Middle frontal gyrus (tissue), 1 donor: ENCODE data around the gene AGO1.
"Not testable (repeated sequence)": the region's sequence is repeated elsewhere in the genome, so short reads cannot be mapped to it uniquely, and the experiment has no call there.

Experiments
- DNase-seq: peaks from one replicate; pipeline ENCODE4 v3.0.0-alpha.2; 2015; ENCODE audit warnings: low spot score; ENCODE audit errors: extremely low spot score

The AGO1 gene

DNA sequence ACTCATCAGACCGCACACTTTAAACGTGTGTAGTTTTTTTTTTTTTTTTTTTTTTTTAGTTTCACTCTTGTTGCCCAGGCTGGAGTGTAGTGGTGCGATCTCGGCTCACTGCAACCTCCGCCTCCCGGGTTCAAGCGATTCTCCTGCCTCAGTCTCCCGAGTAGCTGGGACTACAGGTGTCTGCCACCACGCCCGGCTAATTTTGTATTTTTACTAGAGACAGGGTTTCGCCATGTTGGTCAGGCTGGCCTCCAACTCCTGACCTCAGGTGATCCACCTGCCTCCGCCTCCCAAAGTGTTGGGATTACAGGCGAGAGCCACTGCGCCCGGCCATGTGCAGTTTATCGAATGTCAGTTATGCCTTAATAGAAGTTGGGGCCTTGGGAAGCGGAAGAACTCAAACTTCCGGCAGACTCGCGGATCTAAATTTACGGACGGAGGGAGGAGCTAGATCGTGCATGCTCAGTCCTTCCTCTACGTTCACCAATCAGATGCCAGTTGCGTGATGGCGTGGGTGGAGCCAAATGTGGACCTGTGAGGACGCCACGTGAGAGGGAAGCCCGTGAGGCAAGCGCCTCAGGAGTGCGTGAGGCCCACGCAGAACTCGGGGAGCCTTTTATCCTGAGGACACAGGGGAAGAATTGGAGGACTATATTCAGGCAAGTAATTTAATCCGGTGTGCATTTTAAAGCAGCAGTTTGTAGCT lies 13.6 kb upstream of the AGO1 start:
- DNase-seq, result not testable (repeated sequence)

DNA sequence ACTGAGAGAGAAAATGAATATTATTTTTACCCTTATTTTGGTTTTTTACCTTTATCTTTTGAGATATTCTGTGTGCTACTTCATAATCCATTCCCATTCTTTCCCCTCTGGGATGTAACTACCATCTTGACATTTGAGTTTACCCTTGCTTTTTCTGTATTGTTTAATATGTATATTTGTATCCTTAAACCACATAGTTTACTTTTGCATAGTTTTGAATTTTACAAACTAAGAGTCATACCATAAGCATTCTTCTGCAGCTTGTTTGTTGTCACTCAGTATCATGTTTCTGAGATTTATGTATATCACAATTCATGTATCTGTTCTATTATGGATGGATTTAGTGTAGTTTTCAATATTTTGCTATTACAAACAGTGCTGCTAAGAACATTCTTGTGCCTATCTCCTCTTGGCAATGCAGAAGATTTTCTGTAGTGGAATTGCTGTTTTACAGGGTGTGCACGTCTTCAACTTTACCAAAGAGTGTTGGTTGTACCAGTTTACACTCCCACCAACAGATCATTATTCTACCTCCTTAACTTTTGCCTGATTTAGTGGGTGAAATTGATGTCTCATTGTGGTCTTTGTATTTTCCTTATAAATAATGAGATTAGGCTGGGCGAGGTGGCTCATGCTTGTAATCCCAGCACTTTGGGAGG lies 12.2 kb upstream of the AGO1 start:
- DNase-seq, result no peak

DNA sequence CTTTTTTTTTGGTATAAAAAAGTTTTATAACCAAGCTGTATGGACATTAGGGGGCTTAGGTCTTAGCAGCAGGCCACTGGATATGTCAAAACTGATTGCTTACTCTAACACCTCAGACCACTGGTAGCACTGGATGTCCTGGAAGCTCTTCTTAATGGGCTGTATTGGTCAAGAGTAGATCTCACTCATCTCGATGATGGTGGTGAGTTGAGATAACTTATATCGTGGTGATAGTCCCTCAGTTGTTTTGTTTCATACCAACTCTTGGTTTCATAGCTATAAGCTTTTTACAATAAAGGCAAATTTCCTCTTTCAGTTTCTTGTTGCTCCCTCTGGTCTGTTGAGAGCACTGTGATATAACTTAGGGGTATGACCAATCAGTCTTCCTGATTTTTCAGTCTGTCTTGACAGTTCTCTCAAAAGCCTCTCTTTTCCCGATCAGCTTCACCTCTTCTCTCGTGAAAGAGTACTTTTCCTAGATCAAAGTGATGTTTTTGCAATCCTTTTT lies 9.7 kb upstream of the AGO1 start:
- no peak for DNase-seq

DNA sequence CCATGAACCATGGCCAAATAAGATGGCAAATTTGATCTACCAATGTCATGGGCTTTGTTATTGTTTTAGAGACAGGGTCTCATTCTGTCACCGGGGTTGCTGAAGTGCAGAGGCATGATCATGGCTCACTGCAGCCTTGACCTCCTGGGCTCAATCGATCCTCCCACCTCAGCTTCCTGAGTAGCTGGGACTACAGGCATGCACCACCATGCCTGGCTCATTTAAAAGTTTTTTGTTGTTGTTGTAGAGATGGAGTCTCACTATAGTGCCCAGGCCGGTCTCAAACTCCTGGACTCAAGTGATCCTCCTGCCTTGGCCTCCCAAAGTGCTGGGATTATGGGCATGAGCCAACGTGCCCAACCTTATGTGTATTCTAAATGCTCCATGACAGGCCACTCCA lies 8.9 kb upstream of the AGO1 start:
- DNase-seq, result not testable (repeated sequence)

DNA sequence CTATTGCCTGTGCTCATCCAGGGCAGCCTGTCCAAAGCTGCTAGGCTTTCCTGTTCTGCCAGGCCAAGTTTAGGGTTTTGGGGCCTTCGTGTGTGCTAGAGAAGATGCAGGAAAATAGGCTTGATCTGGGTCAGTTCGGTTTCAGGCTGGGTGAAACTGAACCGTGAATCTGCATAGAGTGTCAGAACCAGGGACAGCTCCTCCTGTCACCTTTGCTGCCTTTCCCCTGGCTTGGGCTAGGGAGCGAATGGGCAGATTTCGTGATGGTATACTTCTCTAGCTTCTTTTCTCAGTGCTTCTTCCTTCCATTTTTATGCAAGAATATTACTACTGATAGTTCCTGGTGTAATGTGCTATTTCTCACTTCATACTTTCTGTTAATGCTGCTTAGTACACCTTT lies 6.0 kb upstream of the AGO1 start:
- DNase-seq, result no peak

DNA sequence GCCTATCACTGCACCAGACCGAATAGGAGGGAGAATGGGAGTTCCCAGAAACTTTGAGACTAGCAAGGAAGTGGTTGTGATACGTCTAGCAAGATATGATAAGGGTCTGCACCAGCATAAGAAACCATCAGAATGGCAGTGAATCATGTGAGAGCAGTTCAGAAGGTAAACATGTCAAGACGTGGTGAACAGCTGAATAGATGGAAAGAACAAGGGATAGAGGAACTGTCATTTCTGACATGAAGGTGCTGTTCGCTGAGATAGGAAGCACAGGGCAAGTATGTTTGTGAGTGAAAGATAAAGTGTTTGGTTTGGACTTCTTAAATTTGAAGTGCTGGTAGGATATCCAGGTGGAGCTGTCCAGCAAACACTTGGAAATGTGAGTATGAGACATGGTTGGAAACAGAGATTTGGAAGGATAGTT lies 1.1 kb upstream of the AGO1 start:
- no peak for DNase-seq

DNA sequence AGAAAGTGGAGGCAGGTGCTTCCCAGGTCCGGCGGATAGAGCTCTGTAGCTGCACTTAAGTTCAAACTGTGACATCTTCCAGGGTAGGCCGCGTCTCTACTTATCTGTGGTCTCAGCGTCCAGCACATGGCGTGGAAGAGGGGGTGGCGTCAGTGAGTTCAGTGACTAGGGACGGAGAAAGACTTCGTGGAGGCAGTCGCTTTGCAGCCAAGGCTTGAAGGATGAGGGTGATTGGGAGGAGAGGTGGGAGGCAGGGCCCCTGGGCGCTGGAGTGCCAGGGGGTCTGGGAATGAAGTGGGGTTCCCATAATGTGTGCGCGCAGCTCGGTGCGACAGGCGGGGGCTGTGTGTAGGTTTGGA lies 444 bp upstream of the AGO1 start:
- DNase-seq, result no peak

DNA sequence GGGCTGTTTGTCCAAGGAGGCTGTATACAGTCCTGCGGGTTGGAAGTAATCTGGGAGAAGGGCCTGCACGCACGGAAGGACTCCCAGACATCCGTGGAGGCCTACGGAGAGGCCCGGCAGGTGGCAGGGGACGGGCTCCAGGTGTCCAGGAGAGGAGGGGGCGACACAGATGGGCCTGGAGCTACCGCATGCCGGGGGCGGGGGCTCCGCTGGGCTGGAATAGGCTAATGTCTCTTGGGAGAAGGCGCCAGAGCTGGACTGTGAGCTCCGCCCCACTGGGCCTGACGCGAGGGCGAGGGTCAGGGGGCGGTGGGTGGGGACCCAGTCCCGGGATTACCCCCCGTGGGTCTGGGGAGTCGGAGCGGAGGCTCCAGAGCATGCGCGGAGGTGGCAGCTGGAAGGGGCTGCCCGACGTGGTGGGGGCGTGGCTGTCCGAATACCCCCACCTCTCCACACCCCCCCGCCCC lies 659 bp downstream of the AGO1 start:
- DNase-seq, result no peak

DNA sequence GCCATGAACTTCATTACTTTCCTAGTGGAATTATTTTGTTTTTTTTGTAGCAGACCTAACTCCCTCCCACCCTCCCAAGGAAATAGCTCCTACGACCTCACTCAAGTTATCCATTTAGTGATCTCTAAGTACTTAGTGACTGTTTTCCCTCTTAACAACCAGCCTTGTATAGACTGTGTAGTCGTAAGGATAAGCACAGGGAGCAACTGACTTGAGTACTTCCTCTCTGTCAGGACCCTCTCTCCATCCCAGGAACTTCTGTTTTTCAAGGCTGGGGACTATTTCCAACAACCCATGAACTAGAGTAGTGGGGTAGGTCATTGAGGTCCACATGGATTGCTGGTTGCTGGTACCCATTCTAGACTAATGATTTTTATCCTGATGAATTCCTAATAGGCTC lies 1.9 kb downstream of the AGO1 start:
- no peak for DNase-seq

DNA sequence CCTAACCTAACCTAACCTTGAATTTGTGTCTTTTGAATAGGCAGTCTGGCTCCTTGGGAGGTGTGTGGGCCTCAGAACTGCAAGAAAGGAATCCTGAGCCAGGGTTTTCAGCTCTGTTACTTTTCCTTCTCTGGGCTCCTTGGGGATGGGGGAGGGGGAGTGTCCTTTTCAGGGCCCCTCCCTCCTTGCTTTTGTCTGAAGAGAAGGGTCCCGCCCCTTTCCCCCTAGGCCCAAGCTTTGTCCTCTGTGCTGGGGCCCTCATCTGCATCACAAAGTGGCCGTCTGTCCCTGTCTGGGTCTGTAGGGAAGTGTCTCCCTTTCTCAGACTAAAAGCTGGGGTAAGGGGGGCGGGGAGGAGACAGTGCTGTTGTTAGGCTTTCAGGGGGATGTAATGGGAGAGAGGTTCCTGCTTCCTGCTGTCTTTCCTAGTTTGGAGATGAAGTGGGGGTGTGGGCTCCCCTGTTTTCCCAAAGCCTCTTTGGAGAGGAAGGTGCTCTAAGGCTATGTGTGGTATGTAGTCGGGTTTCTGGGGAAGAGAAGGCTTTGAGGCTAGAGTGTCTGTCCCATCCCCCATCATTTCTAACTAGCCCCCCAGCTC lies 3.1 kb downstream of the AGO1 start:
- no peak for DNase-seq

DNA sequence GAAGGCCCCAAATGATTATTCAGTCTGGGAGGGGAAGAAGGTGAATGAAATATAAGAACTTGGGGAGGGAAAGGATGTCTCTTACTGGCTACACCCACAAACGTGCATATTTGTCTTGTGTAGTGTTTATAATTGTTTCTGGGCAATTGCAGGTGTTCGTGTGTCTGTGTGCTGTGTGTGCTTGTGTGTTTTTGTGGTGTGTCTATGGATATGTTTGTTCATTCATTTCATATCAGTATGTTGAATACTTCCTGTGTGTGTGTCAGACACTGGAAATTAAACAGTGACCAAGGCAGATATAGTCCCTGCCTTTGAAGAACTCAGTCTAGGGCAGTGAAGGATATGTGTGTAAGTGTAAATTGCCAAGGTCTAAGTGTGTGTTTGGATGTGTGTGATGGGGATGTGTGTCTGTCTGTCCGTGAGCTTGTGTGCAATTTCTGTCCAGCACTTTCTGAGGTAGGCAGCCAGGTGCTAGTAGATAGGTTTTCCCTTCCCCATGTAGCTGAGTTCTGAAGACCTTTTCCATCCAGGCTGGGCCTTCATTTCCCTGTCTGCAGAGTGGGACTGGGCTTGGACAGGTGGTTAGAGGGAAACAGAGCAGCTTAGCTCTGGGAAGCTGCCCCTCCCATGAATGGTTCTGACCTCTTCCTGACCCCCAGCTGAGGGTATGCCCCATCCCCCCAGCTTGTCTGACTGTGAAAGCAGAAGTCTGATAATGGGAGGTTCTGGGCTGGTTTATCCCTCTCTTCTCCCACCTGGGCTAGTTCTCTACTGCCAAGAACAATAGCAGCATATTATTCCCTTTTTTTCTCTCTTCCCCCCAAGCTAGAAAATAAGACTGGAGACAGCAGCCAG lies 3.8 kb downstream of the AGO1 start:
- no peak for DNase-seq

DNA sequence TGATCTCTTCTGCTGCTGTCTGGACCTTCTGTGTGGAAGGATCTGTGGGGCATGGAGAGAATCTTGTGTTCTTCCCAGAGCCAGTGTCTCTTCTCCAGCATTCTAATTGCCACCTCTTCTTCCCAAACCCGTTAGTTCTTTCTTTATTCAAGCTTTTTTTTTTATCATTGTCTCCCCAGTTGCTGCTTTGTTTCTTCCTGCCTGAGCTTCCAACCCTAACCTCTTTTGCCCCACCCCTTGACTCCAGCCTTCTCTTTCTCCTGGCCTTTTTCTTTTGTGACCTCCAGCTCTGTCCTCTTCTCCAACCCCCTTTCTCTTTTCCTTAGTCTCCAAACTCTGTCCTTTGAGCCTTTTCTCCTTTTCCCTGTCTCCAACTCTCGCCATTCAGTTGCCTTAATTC lies 4.5 kb downstream of the AGO1 start:
- DNase-seq, result no peak

DNA sequence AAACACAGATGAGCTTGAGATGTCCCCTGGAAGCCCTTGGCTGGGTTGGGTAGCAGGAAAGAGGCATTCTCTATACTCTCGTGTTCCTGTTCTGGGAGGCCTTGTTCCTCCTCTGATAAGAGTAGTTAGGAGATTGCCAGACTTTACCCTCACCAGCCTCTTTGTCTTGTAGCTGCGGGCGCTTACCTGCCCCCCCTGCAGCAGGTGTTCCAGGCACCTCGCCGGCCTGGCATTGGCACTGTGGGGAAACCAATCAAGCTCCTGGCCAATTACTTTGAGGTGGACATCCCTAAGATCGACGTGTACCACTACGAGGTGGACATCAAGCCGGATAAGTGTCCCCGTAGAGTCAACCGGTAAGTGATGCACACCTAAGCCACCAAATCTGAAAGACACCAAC lies 5.2 kb downstream of the AGO1 start:
- no peak for DNase-seq

DNA sequence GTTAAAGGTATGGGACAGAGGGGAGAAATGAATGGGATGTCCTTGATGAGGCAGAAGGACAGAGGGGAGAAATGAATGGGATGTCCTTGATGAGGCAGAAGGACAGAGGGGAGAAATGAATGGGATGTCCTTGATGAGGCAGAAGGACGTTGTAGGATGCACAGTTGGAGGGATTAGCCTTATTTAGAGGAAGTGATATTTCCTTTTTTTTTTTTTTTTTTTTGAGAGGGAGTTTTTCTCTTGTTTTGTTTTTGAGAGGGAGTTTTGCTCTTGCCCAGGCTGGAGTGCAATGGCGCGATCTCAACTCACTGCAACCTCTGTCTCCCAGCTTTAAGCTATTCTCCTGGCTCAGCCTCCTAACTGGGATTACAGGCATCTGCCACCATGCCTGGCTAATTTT lies 6.0 kb downstream of the AGO1 start:
- DNase-seq, result not testable (repeated sequence)

DNA sequence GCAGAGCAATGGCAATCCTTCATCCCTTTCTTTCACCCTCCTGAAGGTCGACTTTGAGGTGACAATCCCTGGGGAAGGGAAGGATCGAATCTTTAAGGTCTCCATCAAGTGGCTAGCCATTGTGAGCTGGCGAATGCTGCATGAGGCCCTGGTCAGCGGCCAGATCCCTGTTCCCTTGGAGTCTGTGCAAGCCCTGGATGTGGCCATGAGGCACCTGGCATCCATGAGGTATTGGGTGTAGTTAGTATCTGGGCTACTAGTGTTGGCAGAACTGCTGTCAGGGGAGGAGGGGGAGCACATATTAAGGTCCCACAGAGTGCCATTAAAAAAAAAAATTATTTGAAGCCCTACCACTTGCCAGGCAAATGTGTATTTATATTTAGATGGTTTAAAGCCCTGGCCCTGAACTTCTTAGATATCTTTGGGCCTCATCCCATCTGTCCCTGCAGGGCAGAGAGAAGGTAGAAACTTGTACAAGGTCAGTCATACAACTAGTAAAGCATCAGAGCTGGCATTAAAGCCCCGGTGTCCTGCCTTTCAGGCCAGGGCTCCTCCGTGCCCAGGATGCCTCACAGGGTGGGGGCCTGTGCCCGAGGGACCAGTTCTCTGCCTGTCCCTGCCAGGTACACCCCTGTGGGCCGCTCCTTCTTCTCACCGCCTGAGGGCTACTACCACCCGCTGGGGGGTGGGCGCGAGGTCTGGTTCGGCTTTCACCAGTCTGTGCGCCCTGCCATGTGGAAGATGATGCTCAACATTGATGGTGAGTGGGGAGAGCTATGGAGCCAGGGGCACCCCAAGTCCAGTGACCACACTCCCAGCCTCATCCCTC lies 10.3 kb downstream of the AGO1 start:
- DNase-seq, result no peak

DNA sequence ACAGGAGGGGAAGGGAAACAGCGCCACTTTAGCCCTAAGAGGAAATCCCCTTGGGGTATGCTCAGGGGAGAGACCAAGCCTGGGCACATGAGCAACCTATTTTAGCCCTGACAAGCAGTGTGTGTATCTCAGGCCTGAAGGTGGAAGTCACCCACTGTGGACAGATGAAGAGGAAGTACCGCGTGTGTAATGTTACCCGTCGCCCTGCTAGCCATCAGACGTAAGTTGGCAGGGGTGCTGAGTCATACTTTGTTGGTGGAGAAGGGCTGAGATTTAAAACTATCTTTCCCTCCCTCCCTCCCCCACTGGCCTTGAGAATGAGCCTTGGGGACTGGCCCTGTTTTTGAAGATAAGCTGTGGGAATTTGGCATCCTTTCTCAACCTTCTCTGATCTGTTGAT lies 11.2 kb downstream of the AGO1 start:
- DNase-seq, result no peak

DNA sequence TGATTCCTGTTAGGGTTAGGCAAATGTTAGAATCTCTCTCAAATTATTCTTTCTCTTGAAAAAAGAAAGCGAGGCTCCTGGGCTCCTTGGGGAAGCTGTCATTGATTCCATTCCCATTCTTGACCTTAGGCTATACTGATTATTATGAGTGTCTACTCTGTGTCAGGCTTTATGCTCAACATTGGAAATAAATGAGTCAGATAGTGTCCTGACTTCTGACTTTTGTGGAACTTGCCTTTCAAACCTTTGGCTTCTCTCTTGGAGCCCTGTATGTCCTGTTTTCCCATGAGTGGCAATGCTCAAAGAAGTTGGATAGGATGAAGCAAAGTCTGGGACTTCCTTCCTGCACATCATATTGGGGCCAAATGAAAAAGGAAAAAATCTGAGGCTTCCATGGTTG lies 11.6 kb downstream of the AGO1 start:
- DNase-seq, result no peak

DNA sequence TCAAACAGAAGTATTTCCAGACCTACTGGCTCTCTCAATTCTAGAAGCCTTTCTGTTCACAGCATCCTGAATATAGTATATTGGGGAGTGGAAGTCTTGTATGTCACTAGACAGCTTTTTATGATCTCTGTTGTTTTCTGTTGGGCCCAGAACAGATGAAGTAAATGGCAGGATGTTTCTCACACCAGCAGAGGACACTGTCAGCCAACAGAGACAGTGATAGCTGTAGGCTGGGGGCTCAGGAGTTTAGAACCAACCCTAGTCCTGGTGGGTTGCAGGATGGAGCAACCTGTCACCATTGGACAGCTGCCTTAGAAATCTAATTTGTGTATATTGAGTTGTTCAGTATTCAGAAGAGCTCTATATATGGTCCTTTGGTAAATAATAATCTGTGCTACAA lies 16.9 kb downstream of the AGO1 start:
- no peak for DNase-seq

DNA sequence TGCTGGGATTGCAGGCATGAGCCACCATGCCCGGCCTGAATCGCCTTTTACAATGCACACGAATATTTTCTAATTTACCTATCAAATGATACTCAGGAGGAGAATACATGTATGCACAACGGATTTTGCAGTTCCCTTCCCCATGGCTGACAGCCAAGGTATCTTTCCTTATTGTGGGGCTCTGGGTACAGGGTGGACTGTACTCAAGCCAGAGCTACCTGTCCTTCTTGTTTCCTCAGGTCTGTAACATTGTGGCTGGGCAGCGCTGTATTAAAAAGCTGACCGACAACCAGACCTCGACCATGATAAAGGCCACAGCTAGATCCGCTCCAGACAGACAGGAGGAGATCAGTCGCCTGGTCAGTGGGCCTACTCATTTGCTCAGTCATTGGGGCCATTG lies 18.2 kb downstream of the AGO1 start:
- DNase-seq, result no peak

DNA sequence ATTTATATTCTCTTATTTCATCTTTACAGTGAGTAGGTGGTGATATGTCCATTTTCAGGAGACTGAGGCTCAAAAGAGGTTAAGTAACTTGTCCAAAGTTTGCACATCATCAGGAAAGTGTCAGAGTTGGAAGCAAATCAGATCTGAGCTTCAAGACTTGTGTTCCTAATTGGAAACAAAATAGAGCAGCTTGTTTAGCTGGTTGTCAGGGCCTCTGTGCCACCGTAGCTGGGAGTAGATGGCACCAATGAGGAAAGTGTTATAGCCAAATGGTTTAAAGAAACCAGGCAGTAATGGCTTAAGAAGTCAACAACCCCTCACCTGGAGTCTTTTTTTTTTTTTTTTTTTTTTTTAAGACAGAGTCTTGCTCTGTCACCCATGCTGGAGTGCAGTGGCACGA lies 19.7 kb downstream of the AGO1 start:
- DNase-seq, result no peak

DNA sequence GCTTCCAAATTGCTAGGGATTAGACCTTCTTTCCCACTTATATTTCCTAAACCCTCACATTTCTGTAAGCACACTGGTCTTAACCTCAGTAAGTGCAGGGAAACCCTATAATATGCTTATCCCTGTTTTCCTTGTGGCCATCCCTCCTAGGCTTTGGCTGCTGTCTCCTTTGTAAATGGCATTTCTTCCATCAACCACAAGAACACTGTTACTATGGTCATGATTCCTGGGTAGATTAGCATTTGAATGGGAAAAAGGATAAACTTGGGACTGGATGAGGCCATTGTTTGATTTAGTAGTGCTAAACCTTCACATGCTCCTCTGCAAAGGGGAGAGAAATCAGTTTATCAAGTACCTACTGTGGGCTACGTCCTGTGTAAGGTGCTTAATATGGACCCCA lies 31.7 kb downstream of the AGO1 start:
- no peak for DNase-seq
